Measurements from ENCODE around the gene LRCOL1.
A peak's percentile ranks its signal among the peaks of the same experiment; 100 is the strongest.
"Not testable (repeated sequence)": the region's sequence is repeated elsewhere in the genome, so short reads cannot be mapped to it uniquely, and the experiment has no call there.

Gene LRCOL1

GRCh38 chr12:132600048-132601032, 10.0 kb downstream of the LRCOL1 start:
- peak; percentile 83 for DNase-seq

- not testable (repeated sequence) for DNase-seq
These were observed 10.9 kb downstream of the LRCOL1 start for GRCh38 chr12:132599502-132599901.

DNA sequence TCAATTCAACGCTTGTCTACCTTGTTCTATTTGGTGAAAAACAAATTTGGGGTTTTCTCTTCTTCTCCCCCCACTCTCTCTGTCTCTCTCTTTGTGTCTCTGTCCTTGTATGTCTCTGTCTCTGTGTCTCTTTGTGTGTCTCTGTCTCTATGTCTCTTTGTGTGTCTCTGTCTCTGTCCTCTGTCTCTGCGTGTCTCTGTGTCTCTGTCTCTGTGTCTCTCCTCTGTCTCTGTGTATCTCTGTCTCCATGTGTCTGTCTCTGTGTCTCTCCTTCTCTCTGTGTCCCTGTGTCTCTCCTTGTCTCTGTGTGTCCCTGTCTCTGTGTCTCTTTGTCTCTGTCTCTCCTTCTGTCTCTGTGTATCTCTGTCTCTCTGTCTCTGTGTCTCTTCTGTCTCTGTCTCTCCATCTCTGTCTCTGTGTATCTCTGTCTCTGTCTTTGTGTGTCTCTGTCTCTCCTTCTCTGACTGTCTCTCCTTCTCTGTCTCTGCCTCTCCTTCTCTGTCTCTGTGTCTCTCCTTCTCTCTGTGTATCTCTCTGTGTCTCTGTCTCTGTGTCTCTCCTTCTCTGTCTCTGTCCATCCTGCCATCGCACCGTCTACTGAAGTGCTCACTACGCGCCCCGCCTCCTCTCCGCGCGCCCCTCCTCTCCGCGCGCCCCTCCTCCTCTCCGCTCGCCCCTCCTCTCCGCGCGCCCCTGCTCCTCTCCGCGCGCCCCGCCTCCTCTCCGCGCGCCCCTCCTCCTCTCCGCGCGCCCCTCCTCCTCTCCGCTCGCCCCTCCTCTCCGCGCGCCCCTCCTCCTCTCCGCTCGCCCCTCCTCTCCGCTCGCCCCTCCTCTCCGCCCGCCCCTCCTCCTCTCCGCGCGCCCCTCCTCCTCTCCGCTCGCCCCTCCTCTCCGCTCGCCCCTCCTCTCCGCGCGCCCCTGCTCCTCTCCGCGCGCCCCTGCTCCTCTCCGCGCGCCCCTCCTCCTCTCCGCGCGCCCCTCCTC, 12.8 kb downstream of the LRCOL1 start:
- peak; percentile 31 for DNase-seq

GRCh38 chr12:132596016-132596415, 14.4 kb downstream of the LRCOL1 start:
- no peak for DNase-seq

DNA sequence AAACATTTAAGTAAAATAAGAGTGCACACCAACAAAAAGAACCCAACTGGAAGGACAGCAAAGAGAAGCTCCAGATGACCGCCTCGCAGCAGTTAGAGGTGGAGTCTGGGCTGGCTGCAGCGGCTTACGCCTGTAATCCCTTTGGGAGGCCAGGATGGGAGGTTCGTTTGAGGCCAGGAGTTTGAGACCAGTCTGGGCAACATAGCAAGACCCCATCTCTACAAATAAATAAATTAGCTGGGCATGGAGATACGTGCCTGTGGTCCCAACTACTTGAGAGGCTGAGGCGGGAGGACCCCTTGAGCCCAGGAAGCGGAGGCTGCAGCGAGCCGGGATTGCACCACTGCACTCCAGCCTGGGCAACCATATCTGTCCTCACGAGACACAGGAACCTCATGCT, 15.2 kb downstream of the LRCOL1 start:
- no peak for DNase-seq

GRCh38 chr12:132593938-132594358, 16.4 kb downstream of the LRCOL1 start:
- peak; percentile 99 for DNase-seq

DNA sequence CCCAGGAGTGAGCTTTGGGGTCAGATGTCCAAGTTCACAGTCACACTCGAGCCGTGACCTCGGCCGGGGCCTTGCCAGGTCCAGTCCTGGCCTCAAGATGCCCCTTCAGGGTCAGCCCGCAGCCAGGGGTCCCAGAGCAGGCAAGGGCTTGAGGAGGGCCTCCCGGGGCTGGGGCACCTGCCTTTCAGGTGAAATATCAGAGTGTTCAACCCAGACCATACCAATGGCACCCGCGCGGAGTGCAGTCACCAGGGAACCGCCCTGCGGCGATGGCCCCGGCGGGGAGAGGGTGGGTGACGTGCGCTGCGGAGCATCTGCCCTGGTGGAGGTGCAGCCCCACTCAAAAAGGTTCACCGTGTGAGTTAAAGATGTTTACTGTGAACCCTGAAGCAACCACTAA, 16.9 kb downstream of the LRCOL1 start:
- peak; percentile 64 for DNase-seq

- DNase-seq = no peak
These were observed 17.3 kb downstream of the LRCOL1 start for GRCh38 chr12:132593071-132593470.

GRCh38 chr12:132592282-132592970, 18.0 kb downstream of the LRCOL1 start:
- no peak for DNase-seq

- DNase-seq = no peak
These were observed 19.1 kb downstream of the LRCOL1 start for GRCh38 chr12:132591107-132591935.

DNA sequence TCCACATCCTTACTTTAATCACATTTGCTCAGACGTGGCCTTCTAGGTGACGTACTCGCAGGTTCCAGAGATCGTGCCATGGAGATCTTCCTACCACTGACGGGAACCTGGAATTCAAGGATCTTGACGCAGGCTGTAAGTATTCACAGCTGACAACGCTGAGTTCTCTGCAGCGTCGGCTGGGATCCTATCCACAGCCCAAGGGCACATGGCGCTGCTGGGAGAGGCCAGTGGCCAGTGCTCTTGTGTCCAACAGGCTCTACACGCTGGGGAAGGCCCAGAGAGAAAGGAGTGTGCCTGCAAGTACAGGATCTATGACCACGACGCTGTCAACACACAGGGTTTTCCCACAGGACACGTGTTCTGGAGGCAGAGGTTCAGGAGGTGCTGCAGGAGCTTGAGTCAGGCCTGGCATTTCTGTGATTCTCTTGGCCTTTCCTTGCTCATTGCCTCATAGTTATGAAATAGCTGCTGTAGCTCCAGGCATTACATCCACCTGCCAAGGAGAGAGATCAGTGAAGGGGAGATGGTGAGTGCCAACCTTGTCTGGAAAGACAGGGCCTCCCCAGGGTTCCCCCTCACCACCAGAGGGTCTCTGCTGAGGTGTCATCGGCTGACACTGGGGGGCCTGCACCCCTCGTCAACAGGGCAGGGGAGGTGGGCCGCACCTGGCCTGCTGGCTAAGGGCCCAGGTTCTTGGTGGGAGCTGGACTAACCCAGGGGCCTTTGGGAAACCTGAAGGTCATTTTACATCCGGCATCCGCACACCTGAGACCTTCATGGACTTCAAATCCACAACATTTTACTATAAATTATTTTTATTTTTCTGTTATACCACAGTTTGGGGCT, 21.3 kb downstream of the LRCOL1 start:
- DNase-seq = no peak

GRCh38 chr12:132588319-132588718, 22.1 kb downstream of the LRCOL1 start:
- no peak for DNase-seq

DNA sequence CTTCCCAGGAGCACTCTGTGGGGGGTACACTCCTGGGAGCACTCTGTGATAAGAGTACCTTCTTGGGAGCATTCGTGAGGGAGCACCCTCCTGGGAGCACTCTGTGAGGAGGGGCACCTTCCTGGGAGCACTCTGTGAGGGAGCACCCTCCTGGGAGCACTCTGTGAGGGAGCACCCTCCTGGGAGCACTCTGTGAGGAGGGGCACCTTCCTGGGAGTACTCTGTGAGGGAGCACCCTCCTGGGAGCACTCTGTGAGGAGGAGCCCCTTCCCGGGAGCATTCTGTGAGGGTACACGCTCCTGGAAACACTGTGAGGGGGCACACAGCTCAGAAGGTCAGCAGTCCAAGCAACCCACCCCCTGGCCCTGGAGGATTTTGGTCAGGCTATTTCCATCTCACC, 22.6 kb downstream of the LRCOL1 start:
- DNase-seq = no peak

DNA sequence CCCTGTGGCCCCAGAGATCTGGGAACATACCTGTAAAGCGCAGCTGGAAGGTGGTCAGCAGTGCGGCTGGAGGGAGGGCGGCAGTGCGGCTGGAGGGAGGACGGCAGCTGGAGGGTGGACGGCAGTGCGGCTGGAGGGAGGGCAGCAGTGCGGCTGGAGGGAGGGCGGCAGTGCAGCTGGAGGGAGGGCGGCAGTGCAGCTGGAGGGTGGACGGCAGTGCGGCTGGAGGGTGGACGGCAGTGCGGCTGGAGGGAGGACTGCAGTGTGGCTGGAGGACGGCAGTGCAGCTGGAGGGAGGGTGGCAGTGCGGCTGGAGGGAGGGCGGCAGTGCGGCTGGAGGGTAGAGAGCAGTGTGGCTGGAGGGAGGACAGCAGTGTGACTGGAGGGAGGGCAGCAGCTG, 23.5 kb downstream of the LRCOL1 start:
- DNase-seq = no peak

GRCh38 chr12:132585177-132585576, 25.2 kb downstream of the LRCOL1 start:
- no peak for DNase-seq

DNA sequence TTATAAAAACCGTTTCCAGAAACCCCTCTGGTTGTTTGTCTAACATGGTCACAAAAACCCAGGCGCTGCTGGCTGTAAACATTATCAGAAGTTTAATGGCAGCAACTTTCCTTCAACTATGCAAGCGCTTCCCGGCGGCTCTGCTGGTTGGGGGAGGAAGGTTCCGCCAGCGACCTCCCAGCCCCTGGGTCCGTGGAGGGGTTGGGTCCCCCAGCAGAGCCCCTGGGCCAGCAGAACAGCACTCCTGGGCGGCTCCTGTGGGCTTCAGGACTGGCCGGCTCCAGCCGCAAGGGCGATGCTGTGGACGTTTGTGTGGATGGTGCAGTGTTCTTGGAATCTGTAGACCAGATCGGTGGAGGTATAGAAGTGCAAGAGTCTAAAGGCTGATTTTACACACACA, 26.0 kb downstream of the LRCOL1 start:
- DNase-seq = no peak

- DNase-seq = no peak
These were observed 26.6 kb downstream of the LRCOL1 start for GRCh38 chr12:132583736-132584135.

DNA sequence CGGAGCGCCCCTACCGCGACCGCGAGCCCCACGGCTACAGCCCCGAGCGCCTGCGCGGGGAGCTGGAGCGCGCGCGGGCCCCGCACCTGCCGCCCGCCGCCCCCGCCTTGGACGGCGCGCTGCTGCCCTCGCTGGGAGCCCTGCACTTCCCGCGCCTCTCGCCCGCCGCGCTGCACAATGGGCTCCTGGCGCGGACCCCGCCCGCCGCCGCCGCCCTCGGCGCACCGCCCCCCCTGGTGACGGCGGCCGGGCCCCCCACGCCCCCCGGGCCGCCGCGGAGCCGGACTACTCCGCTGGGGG, 27.0 kb downstream of the LRCOL1 start:
- no peak for DNase-seq

GRCh38 chr12:132582582-132583410, 27.6 kb downstream of the LRCOL1 start:
- no peak for DNase-seq

- DNase-seq = no peak
These were observed 28.3 kb downstream of the LRCOL1 start for GRCh38 chr12:132582058-132582420.
